GM10266 (cell line): ENCODE results near the gene APPL2.
"Not testable (repeated sequence)": the region's sequence is repeated elsewhere in the genome, so short reads cannot be mapped to it uniquely, and the experiment has no call there.

ENCODE experiments used
- DNase-seq: peaks from one replicate; pipeline ENCODE4 v3.0.0; 2012; ENCODE audit errors: extremely low spot score
- CTCF ChIP-seq: IDR thresholded peaks from 2 replicates; pipeline ENCODE4 v1.5.1; 2012; ENCODE audit warnings: mild to moderate bottlenecking, low read depth; ENCODE audit not compliant: control insufficient read depth, insufficient read depth; ENCODE audit errors: missing control alignments

APPL2 gene

GRCh38 chr12:105256011-105256410, 20.0 kb upstream of the APPL2 start:
- DNase-seq = no peak
- no peak for TF ChIP-seq CTCF

GRCh38 chr12:105253866-105254513, 18.0 kb upstream of the APPL2 start:
- TF ChIP-seq CTCF = no peak
- no peak for DNase-seq

GRCh38 chr12:105252901-105253300, 16.9 kb upstream of the APPL2 start:
- DNase-seq = no peak
- no peak for TF ChIP-seq CTCF

- not testable (repeated sequence) for DNase-seq
These were observed 9.9 kb upstream of the APPL2 start for GRCh38 chr12:105245776-105246427.

GRCh38 chr12:105245291-105245690, 9.3 kb upstream of the APPL2 start:
- TF ChIP-seq CTCF = no peak
- DNase-seq = no peak

GRCh38 chr12:105240228-105240627, 4.3 kb upstream of the APPL2 start:
- no peak for DNase-seq
- no peak for TF ChIP-seq CTCF

- no peak for DNase-seq
- no peak for TF ChIP-seq CTCF
These were observed 3.3 kb upstream of the APPL2 start for GRCh38 chr12:105239304-105239703.
